GM12873 (cell line): Measurements from ENCODE around the gene ABCF1.

Experiments
- TF ChIP-seq, protein P1 (sequence below): IDR thresholded peaks from 2 replicates; pipeline ENCODE4 v1.5.1; 2012; ENCODE audit warnings: low read depth, mild to moderate bottlenecking, moderate library complexity, low read length, control low read depth; ENCODE audit not compliant: insufficient read depth; ENCODE audit errors: missing control alignments

ABCF1 gene

DNA sequence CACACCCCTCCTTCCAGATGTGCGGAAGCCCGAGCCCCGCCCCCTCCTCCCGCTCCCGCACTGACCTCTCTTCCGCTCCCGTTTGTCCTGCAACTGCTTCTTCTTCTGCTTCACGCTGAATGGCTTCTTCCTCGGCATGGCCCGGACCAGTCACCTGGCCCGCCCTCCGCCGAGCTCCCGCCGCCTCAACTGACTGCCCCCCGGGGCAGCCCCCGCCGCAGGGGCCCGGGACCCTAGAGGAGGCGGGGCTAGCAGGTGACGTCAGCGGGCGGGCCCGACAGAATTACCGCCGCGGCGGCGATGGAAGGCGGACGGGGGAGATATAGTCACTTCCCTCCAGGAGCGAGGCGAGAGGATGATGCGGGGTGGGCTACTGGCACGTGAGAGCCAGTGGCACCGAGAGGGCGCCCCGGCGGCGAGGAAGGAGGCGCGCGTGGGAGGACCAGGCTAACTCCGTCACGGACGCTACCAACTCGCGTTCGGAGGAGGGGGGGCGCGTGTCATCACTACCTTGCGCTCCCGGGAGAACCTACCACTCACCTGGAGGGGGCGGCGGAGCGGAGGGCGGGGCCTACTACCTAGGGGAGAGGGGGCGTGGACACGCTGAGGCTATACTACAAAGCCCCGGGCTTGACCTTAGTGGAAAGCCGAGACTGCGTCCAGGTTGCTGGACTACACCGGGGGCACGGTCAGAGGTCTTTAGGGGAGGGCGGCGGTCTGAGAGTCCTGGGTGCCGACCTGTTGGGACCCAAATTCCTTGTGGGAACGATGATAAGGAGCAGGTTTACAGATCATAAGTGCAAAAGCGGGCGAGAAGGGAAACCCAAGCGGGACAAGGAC lies 15.0 kb upstream of the ABCF1 start, which contains the start of gene GNL1:
TSS of gene GNL1 (minus strand) at position 424 of the 840 bp plus-strand sequence. CDS start at position 138, 286 bp downstream.
- TF ChIP-seq, protein P1, sequence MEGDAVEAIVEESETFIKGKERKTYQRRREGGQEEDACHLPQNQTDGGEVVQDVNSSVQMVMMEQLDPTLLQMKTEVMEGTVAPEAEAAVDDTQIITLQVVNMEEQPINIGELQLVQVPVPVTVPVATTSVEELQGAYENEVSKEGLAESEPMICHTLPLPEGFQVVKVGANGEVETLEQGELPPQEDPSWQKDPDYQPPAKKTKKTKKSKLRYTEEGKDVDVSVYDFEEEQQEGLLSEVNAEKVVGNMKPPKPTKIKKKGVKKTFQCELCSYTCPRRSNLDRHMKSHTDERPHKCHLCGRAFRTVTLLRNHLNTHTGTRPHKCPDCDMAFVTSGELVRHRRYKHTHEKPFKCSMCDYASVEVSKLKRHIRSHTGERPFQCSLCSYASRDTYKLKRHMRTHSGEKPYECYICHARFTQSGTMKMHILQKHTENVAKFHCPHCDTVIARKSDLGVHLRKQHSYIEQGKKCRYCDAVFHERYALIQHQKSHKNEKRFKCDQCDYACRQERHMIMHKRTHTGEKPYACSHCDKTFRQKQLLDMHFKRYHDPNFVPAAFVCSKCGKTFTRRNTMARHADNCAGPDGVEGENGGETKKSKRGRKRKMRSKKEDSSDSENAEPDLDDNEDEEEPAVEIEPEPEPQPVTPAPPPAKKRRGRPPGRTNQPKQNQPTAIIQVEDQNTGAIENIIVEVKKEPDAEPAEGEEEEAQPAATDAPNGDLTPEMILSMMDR: no peak

DNA sequence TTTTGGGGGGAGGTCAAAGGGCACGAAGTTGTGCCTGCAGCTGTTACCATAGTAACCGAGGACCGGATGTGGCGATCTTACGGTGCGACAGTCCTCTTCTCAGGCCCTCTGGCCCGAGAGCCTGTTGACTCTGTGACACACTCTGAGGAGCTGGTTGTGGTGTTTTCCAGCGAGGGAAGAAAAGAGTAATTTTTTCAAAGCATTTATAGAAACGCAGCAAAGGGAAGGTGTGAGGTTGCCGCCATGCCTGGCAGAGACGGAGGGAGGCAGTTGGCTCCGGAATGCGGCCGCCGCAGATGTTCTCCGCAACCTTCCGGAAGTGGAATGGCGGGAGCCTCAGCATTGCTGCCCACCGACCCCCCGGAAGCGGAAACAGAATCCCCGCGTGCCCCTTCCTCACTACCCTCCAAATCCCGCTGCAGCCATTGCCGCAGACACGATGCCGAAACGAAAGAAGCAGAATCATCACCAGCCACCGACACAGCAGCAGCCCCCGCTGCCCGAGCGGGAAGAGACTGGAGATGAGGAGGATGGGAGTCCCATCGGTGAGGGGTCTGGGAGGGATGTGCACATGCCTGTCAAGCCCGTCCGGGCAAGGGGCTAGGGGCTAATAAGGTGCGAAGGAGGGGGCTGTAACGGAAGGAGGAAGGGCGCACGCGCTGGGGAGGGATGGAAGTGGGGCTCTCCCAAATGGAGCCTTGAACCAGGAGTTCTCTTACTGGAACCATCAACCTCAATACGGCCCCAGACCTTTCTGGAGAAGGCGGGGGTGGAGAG lies 14.1 kb upstream of the ABCF1 start, which contains the start of gene PRR3:
TSS of gene PRR3 (plus strand) at position 390 of the 777 bp plus-strand sequence. CDS start at position 440, 50 bp downstream.
- TF ChIP-seq, protein P1: no peak

DNA sequence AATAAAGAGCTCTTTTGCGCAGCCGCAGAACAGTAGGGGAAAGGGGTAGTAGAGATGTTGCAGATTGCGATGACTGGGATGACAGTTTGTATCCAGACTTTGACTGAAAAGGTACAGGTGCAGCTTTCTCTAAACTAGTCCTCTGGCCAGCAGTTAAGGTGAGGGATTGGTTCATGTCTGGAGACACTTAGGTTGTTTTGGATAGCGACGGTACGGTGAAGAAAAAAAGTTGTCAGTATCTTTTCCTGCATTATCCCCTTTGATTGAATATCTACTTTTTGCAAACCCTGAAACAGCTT lies 13.6 kb upstream of the ABCF1 start:
- TF ChIP-seq, protein P1: no peak

DNA sequence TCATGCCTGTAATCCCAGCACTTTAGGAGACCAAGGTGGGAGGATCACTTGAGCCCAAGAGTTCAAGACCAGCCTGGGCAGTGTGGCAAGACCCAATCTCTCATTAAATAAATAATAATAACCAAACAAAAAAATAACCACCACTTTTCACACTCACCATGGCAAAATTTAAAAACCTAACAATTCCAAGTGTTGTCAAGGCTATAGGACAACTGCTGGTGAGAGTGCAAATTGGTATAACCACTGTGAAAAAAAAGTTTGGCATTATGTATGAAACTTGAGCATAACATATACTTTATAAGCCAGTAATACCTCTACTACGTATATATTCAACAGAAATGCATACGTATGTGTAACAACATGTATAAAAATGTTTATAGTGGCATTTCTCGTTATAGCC lies 10.3 kb upstream of the ABCF1 start:
- TF ChIP-seq, protein P1: no peak

DNA sequence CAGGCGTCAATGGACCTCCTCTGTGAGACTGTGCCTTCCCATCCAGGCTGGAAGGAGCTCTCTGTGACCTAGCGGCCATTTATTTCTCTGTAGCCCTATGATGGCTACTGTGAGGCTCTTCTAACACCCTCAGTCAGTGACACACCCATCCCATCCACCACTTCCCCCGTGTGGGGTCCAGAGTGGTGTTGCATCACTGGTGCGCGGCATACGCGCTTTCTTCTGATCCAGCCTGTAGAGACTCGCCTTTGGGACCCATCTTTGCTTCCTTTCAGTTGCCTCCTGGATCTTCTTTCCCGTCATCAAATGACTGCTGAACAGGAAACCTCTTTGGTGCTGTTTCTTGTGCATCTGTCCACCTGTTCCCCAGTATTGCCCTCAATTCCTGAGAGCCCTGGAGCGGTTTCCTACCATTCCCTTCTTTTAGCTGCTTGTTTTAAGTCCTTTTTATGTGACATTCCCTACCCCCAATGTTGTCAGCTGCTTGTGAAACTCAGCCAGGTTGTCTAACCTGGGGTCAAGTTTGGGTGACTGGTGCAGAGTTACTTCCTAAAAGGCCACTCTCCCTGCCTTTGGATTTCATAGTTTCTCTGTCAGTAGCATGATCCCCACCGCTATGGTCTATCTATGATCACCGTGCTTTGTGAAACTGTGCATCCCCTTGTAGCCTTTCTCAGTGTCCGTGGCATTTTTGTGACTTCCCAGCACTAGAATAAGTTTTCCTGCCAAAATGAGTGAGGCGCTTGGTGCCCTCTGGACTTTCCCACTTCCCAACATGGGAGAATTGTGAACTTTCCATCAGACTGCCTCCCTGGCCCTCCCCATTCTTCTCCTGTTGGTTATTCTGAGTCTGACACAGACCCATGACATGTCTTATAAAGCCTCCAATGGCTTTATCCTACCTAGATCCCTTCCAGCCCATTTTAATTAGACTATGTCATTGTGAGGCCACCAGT lies 8.5 kb upstream of the ABCF1 start:
- TF ChIP-seq, protein P1: no peak

DNA sequence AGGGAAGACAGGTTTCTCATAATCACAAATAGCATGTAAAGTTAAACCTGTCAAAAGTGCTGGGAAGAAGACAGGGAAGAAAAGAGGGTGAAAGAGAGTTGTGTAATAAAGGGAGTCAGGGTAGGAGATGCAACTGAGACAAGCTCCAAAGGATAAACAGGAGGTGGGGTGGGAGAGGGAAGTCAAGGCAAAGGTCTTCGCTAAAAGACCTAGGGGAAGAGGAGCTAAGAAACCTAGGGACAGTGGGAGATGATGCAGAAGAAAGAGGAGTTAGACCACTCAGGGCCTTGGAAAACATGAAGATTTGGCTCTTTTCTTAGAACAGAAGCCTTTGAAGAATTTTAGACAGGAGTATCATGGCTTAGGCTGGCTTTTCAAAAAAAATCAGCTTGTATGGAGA lies 7.1 kb upstream of the ABCF1 start:
- TF ChIP-seq, protein P1: no peak

DNA sequence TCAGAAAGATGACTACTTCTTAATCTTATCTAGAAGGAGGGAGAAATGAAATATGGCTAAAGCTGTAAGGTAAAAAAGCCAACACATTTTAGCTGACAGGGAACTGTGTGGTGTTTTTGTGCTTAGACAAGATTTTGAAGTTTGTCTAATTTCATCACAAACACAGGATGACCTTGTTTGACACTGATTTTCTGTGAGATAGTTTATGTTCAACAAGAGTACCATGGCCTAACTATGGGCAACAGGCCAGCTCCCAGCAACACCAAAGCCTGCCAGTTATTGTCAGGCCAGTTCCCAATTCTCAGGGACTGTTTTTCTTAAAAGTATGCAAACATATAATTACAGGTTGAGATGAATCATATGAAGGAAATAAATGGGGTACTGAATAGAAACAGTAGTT lies 5.5 kb upstream of the ABCF1 start:
- TF ChIP-seq, protein P1: no peak
